Activated CD4-positive, alpha-beta memory T cell treated with anti-CD3 and anti-CD28 coated beads for 36 hours (primary cell): Measurements from ENCODE around the gene CDC42EP5. TPM values are rescaled to one million over a fixed set of nuclear protein-coding genes. Genes with fewer than 3 reads are reported as not detected.

Source experiments
- CTCF ChIA-PET: fragments of 350-600 bp; sonication (Branson Sonifier 250); formaldehyde crosslinking; loops from one replicate; lab custom pipeline; 2021; ENCODE audit warnings: antibody characterized with exemption, inconsistent platforms; lab: Charles Lee
- POLR2A ChIA-PET: fragments of 350-600 bp; sonication (Branson Sonifier 250); formaldehyde crosslinking; loops from one replicate; lab custom pipeline; 2021; ENCODE audit warnings: antibody characterized with exemption; lab: Charles Lee
- DNase-seq: peaks from one replicate; pipeline ENCODE4 v3.0.0-alpha.2; 2020
- H3K27ac Mint-ChIP-seq: one replicate; pipeline ENCODE4 v1.8.0; 2021; ENCODE audit warnings: mixed read lengths
- H3K27me3 Mint-ChIP-seq: one replicate; pipeline ENCODE4 v1.8.0; 2021; ENCODE audit warnings: mixed read lengths
- H3K36me3 Mint-ChIP-seq: one replicate; pipeline ENCODE4 v1.8.0; 2021; ENCODE audit warnings: mixed read lengths
- H3K4me1 Mint-ChIP-seq: one replicate; pipeline ENCODE4 v1.8.0; 2021; ENCODE audit warnings: low read depth, mixed read lengths
- H3K4me3 Mint-ChIP-seq: one replicate; pipeline ENCODE4 v1.8.0; 2021; ENCODE audit warnings: mild to moderate bottlenecking, mixed read lengths
- H3K9me3 Mint-ChIP-seq: one replicate; pipeline ENCODE4 v1.8.0; 2021; ENCODE audit warnings: mixed read lengths
- intact Hi-C: fragments of 100-400 bp; cut with micrococcal nuclease; formaldehyde crosslinking; loops from one replicate; pipeline ENCODE4 v1.15.1; 2023
- total RNA-seq, 2 experiments: library from RNA; stranded (reverse); gene quantifications; one replicate each; pipeline ENCODE4 v1.2.3, GENCODE V29; 2021

The CDC42EP5 gene
- total RNA-seq, 2 experiments from 2014 or later, result not detected

DNA sequence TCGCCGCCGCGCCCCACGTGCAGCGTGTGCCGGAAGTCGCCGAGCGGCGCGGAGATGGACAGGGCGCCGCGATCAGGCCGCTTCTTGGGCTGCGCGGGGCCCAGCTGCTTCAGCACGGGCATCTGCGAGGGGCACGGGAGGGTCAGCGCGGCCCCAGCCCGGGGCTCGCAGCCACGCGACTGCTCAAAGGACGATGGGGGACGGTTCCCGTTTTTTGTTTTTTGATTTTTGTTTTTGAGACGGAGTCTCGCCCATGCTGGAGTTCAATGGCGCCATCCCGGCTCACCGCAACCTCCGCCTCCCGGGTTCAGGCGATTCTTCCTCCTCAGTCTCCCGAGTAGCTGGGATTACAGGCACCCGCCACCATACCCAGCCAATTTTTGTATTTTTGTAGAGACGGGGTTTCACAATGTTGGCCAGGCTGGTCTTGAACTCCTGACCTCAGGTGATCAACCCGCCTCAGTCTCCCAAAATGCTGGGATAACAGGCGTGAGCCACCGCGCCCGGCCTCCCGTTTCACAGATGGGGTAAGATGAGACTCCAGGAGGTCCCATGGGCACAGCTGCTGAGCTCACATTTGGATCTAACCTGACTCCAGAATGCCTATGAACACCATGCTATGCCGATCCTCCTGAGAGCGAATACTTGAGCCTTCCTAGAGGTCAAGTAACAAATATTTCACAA lies 7.5 kb downstream of the CDC42EP5 start:
- peaks cover 21% of the 10 kb centered on the region for H3K4me1 Mint-ChIP-seq
- no peak overlapping the region for H3K27ac Mint-ChIP-seq
- peak overlapping the region; percentile 52 for H3K4me3 Mint-ChIP-seq
- intact Hi-C loops, result loop anchor here (2.0 kb wide), 2 partner anchors 275 to 599 kb away; partner anchors contain the start of genes MYADM and TSEN34
- POLR2A ChIA-PET, result no interaction called here
- peaks cover 14% of the 10 kb centered on the region for H3K27me3 Mint-ChIP-seq
- no peaks in the 10 kb centered on the region for H3K9me3 Mint-ChIP-seq
- DNase-seq, result no peak
- H3K36me3 Mint-ChIP-seq, result peaks cover 8% of the 10 kb centered on the region
- CTCF ChIA-PET, result no interaction called here

GRCh38 chr19:54464630-54465425 lies 8.3 kb downstream of the CDC42EP5 start:
- POLR2A ChIA-PET, result no interaction called here
- intact Hi-C loops, result loop anchor here (1.0 to 5.0 kb wide), 4 partner anchors 258 to 874 kb away; partner anchors contain the start of genes KMT5C, MYADM and TSEN34
- CTCF ChIA-PET, result no interaction called here
- peak; percentile 91 for DNase-seq
- Mint-ChIP-seq H3K9me3 (no peaks in the 10 kb centered on the region), H3K4me3 (peak overlapping the region; percentile 78), H3K4me1 (peaks cover 22% of the 10 kb centered on the region), H3K27ac (peak overlapping the region; percentile 92), H3K27me3 (peaks cover 6% of the 10 kb centered on the region), H3K36me3 (peaks cover 8% of the 10 kb centered on the region)

- Mint-ChIP-seq H3K4me1 (peaks cover 27% of the 10 kb centered on the region), H3K27me3 (no peaks in the 10 kb centered on the region), H3K36me3 (peaks cover 12% of the 10 kb centered on the region), H3K4me3 (peak overlapping the region; percentile 78), H3K27ac (peak overlapping the region; percentile 92), H3K9me3 (no peaks in the 10 kb centered on the region)
- intact Hi-C loops, result loop anchor here (1.0 to 5.0 kb wide), 4 partner anchors 257 to 875 kb away; partner anchors contain the start of genes KMT5C, MYADM and TSEN34
- CTCF ChIA-PET, result interaction anchor here (2.6 kb wide), 1 partner anchor 14 kb away, joined by 9 read pairs; no protein-coding TSS in a partner anchor
- DNase-seq, result peak; percentile 97
- POLR2A ChIA-PET, result interaction anchor here (0.7 to 1.2 kb wide), 4 partner anchors 9 to 327 kb away, joined by 3 to 31 read pairs (median 8); partner anchors contain the start of genes LENG8 and MBOAT7
Observed at GRCh38 chr19:54464044-54464629, 9.0 kb downstream of the CDC42EP5 start.

DNA sequence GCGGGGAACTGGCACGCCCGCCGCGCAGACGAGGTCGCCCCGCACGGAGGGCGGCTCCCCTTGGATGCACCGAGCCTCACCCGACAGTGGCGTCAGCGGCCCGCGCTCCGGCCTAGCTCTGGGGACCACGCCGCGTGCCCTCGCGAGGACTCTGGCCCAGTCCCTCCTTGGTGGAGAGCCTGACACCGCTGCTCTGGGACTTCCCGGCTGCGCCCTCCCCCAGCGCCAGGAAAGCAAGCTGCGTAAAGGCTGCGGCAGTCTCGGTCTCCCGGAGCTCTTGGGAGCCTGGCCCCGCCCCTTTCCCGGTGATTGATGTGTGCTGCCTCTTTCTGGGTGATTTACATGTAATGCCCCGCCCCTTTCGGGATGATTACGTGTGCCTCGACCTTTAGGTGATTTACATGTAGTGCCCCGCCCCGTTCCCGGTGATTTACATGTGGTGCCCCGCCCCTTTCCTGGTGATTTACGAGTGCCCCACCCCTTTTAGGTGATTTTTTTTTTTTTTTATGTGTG lies 9.5 kb downstream of the CDC42EP5 start, which contains the start of gene LENG9:
TSS of gene LENG9 (minus strand) at position 248 of the 513 bp plus-strand sequence. CDS start 252 bp downstream, outside the sequence.
- Mint-ChIP-seq H3K4me3 (peak within 1 kb of the TSS; percentile 78), H3K36me3 (peaks cover 17% of the 10 kb centered on the region), H3K9me3 (no peaks in the 10 kb centered on the region), H3K27ac (peak within 1 kb of the TSS; percentile 92), H3K27me3 (no peaks in the 10 kb centered on the region), H3K4me1 (peaks cover 29% of the 10 kb centered on the region)
- peak; percentile 99 for DNase-seq
- CTCF ChIA-PET, result interaction anchor here (2.6 kb wide), 1 partner anchor 13 kb away, joined by 9 read pairs; no protein-coding TSS in a partner anchor
- POLR2A ChIA-PET, result interaction anchor here (0.7 to 1.2 kb wide), 4 partner anchors 9 to 327 kb away, joined by 3 to 31 read pairs (median 8); partner anchors contain the start of genes LENG8 and MBOAT7
- intact Hi-C loops, result loop anchor here (1.0 to 5.0 kb wide), 5 partner anchors 14 to 876 kb away; partner anchors contain the start of genes KMT5C, LENG8, MYADM and TSEN34

GRCh38 chr19:54462655-54463530 lies 10.2 kb downstream of the CDC42EP5 start:
- POLR2A ChIA-PET, result interaction anchor here (0.9 to 1.4 kb wide), 5 partner anchors 8 to 326 kb away, joined by 4 to 31 read pairs (median 6); partner anchors contain the start of gene LENG8
- H3K36me3 Mint-ChIP-seq, result peaks cover 24% of the 10 kb centered on the region
- peak overlapping the region; percentile 92 for H3K27ac Mint-ChIP-seq
- peak overlapping the region; percentile 72 for H3K4me3 Mint-ChIP-seq
- H3K27me3 Mint-ChIP-seq, result no peaks in the 10 kb centered on the region
- peak; percentile 76 for DNase-seq
- no peaks in the 10 kb centered on the region for H3K9me3 Mint-ChIP-seq
- intact Hi-C loops, result loop anchor here (1.0 to 5.0 kb wide), 2 partner anchors 14 to 256 kb away; partner anchors contain the start of gene LENG8
- CTCF ChIA-PET, result interaction anchor here (2.6 kb wide), 1 partner anchor 12 kb away, joined by 9 read pairs; no protein-coding TSS in a partner anchor
- H3K4me1 Mint-ChIP-seq, result peaks cover 33% of the 10 kb centered on the region

DNA sequence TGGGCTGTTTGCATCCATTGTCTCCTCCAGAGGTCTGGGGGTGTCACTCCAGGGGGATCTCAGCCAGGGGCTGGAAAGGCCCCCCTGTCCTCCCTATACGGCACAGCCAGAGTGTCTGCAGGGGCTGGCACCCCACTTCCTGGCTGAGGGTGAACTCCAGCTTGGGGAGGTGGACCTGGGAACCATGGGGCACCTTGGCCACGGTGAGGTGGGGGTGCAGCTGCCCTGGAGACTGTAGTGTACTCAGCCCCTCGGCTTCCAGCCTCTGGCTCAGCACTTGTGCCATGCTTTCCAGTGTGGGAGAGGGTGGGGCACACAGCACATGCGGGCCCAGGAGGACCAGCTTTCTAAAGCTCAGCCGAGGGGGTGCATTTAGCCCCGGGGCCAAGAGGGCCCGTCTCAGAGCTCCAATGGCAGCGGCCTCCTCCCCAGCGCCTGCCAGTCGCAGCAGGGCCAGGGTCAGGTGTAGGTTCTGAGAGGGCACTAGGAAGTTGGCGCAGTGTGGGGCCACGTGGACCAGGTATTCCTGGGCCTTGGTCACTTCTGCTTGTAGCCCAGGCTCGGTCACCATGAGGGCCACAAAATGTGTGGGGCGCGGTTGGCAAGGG lies 10.9 kb downstream of the CDC42EP5 start:
- Mint-ChIP-seq H3K4me1 (peaks cover 33% of the 10 kb centered on the region), H3K9me3 (no peaks in the 10 kb centered on the region), H3K4me3 (peak overlapping the region; percentile 72), H3K27me3 (no peaks in the 10 kb centered on the region), H3K36me3 (peaks cover 28% of the 10 kb centered on the region), H3K27ac (peak overlapping the region; percentile 77)
- CTCF ChIA-PET, result interaction anchor here (2.6 kb wide), 1 partner anchor 12 kb away, joined by 9 read pairs; no protein-coding TSS in a partner anchor
- POLR2A ChIA-PET, result interaction anchor here (0.6 to 1.4 kb wide), 3 partner anchors 8 to 14 kb away, joined by 3 to 4 read pairs (median 4); partner anchors contain the start of gene LENG8
- intact Hi-C loops, result loop anchor here (5.0 kb wide), 1 partner anchor 255 kb away; no protein-coding TSS in a partner anchor
- DNase-seq, result no peak

GRCh38 chr19:54461613-54462012 lies 11.5 kb downstream of the CDC42EP5 start:
- intact Hi-C loops, result loop anchor here (5.0 kb wide), 1 partner anchor 254 kb away; no protein-coding TSS in a partner anchor
- H3K36me3 Mint-ChIP-seq, result peaks cover 28% of the 10 kb centered on the region
- no peaks in the 10 kb centered on the region for H3K27me3 Mint-ChIP-seq
- no peak for DNase-seq
- H3K4me3 Mint-ChIP-seq, result peak overlapping the region; percentile 72
- ChIA-PET POLR2A (interaction anchor here (0.6 to 1.4 kb wide), 3 partner anchors 8 to 13 kb away, joined by 3 to 4 read pairs (median 4); partner anchors contain the start of gene LENG8), CTCF (interaction anchor here (2.6 kb wide), 1 partner anchor 11 kb away, joined by 9 read pairs; no protein-coding TSS in a partner anchor)
- peaks cover 33% of the 10 kb centered on the region for H3K4me1 Mint-ChIP-seq
- H3K27ac Mint-ChIP-seq, result peak overlapping the region; percentile 65
- H3K9me3 Mint-ChIP-seq, result no peaks in the 10 kb centered on the region

DNA sequence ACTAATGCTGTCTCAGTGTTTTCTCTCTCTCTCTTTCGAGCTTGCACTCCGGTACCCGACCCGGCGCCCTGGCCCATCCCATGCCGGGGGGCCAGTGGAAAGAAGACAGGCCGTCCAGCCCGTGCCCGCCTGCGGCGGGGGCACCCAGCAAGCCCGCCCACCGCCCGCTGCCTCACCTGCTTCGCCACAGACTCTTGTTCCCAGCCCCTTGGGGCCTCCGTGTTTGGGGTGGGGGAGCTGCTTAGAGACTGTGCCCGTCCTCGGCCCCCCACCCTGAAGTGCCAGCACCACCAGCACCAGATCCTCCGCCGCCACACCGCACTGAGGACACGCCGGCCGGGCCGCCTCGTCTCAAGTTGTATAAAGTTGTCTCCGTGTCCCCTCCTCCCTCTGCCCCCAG lies 11.9 kb downstream of the CDC42EP5 start:
- H3K27ac Mint-ChIP-seq, result peak overlapping the region; percentile 65
- intact Hi-C loops, result loop anchor here (5.0 kb wide), 1 partner anchor 254 kb away; no protein-coding TSS in a partner anchor
- POLR2A ChIA-PET, result interaction anchor here (1.7 kb wide), 2 partner anchors 10 to 13 kb away, joined by 4 to 8 read pairs; partner anchors contain the start of gene LENG8
- no peaks in the 10 kb centered on the region for H3K27me3 Mint-ChIP-seq
- CTCF ChIA-PET, result no interaction called here
- H3K4me3 Mint-ChIP-seq, result no peak overlapping the region
- H3K9me3 Mint-ChIP-seq, result no peaks in the 10 kb centered on the region
- no peak for DNase-seq
- peaks cover 33% of the 10 kb centered on the region for H3K4me1 Mint-ChIP-seq
- peaks cover 32% of the 10 kb centered on the region for H3K36me3 Mint-ChIP-seq

DNA sequence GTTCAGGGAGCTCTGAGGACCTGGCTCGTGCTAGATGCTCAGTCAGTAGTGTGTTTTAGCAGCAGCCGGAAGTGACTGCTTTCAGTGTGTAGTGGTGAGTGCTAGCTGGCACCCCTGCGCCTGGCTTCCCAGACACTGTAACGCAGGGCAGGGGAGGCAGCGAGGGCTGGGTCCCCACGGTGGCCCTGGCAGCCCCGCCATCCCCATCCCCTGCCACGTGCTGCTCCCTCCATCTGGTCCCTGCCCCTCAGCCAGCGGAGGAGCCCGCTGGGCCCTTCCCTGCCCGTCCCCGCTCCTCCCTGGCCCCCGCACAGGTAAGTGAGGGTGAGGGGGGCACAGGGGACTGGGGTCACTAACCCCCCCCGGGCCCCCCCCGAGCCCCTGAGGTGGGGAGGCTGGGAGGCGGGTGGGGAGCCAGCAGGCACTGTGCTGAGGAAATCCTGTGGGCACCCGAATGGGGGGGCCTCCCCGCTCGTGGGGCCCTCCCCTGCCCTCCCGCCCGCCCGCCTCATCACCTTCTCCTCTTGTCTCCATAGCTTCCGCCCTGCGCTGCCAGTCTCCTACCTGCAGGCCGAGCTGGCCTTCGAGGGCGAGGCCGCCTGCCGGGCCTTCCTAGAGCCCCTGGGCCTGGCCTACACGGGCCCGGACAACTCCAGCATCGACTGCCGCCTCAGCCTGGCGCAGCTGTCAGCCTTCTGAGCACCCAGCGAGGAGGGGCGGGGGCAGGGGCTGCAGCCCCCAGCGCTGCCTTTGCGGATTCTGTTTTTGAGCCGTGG lies 12.7 kb downstream of the CDC42EP5 start:
- Mint-ChIP-seq H3K4me3 (no peak overlapping the region), H3K9me3 (no peaks in the 10 kb centered on the region), H3K27ac (no peak overlapping the region), H3K27me3 (no peaks in the 10 kb centered on the region), H3K36me3 (peaks cover 36% of the 10 kb centered on the region), H3K4me1 (peaks cover 33% of the 10 kb centered on the region)
- no peak for DNase-seq
- intact Hi-C loops, result loop anchor here (5.0 kb wide), 1 partner anchor 253 kb away; no protein-coding TSS in a partner anchor
- ChIA-PET CTCF (no interaction called here), POLR2A (interaction anchor here (1.7 kb wide), 2 partner anchors 11 to 12 kb away, joined by 4 to 8 read pairs; partner anchors contain the start of gene LENG8)
